Transverse colon (tissue), 4 donors: Measurements from ENCODE around the gene AOX1. TPM values are rescaled to one million over a fixed set of nuclear protein-coding genes. Genes with fewer than 3 reads are reported as not detected.
"Not testable (repeated sequence)": the region's sequence is repeated elsewhere in the genome, so short reads cannot be mapped to it uniquely, and the experiment has no call there.

Experiments
- DNase-seq: peaks from one replicate; pipeline ENCODE4 v3.0.0-alpha.2; 2019
- H3K27ac ChIP-seq, 4 donors: fragments of 200-600 bp; sonication (generic); 2 replicates each; pipeline ENCODE4 v1.5.1; 2016 to 2018; ENCODE audit warnings: inconsistent platforms in 4 of 4
- H3K27me3 ChIP-seq: fragments of 200-600 bp; sonication (generic); 2 replicates; pipeline ENCODE4 v1.5.1; 2017; ENCODE audit warnings: inconsistent platforms
- H3K36me3 ChIP-seq, 4 donors: fragments of 200-600 bp; sonication (generic); 2 replicates each; pipeline ENCODE4 v1.5.1; 2017 to 2019; ENCODE audit warnings: inconsistent platforms in 4 of 4
- H3K4me1 ChIP-seq, 4 donors: fragments of 200-600 bp; sonication (generic); 2 replicates each; pipeline ENCODE4 v1.5.1; 2017 to 2020; ENCODE audit warnings: inconsistent platforms in 4 of 4
- H3K4me3 ChIP-seq, 4 donors: fragments of 200-600 bp; sonication (generic); 1 replicate in 1 of 4; 2 replicates in 3 of 4; pipeline versions ENCODE4 v1.5.1 to v1.6.1; 2017 to 2019; ENCODE audit warnings: inconsistent platforms in 4 of 4
- H3K9me3 ChIP-seq, 2 donors: fragments of 200-600 bp; sonication (generic); 2 replicates each; pipeline ENCODE4 v1.5.1; 2017 to 2019; ENCODE audit warnings: inconsistent platforms in 2 of 2
- CTCF ChIP-seq, 5 experiments: fragments of 200-600 bp in 3 of 5; fragments of 450-650 bp in 2 of 5; sonication (generic) in 3 of 5; IDR thresholded peaks; 1 replicate in 2 of 5; 2 replicates in 3 of 5; pipeline ENCODE4 v1.5.1; 2016 to 2017; ENCODE audit warnings: antibody characterized with exemption in 5 of 5, inconsistent platforms in 3 of 5, mild to moderate bottlenecking in 2 of 5, moderate library complexity in 1 of 5
- EP300 ChIP-seq: sonication (generic); formaldehyde crosslinking; IDR thresholded peaks from one replicate; pipeline ENCODE4 v1.6.1; 2017; ENCODE audit warnings: antibody characterized with exemption, low read depth
- POLR2A ChIP-seq: fragments of 450-650 bp; IDR thresholded peaks from one replicate; pipeline ENCODE4 v1.6.1; 2016; ENCODE audit warnings: antibody characterized with exemption, mild to moderate bottlenecking, moderate library complexity
- POLR2AphosphoS5 ChIP-seq, 3 donors: sonication (generic); formaldehyde crosslinking; IDR thresholded peaks; one replicate each; pipeline ENCODE4 v1.6.1; 2016; ENCODE audit warnings: antibody characterized with exemption in 3 of 3
- WGBS, 2 donors: methylation state at CpG; one replicate each; pipeline ENCODE4 v1.1.5; 2018; ENCODE audit warnings: low coverage in 1 of 2; 5-methylcytosine and 5-hydroxymethylcytosine counted together
- in situ Hi-C, 4 donors: fragments of 200-750 bp; cut with MboI; loops; one replicate each; pipeline versions ENCODE4 v1.15.0 to v1.15.1; 2017; ENCODE audit warnings: low sequenced_read_pairs in 3 of 4, low pct_ligation_motif_present in 1 of 4, low pct_unique_long_range_greater_than_20kb in 1 of 4
- intact Hi-C: fragments of 100-400 bp; cut with DNase I; formaldehyde crosslinking; loops from one replicate; pipeline ENCODE4 v1.15.1; 2023; ENCODE audit warnings: low total_unique reads
- total RNA-seq, 4 donors: library from RNA; depleted of rRNA; stranded (reverse); fragments of >200 nt; gene quantifications; one replicate each; pipeline ENCODE4 v1.1.0, GENCODE V29; 2016

Gene AOX1
- total RNA-seq, 4 donors from 2014 or later, result 12.0 to 28.1 (median 19.0) TPM

GRCh38 chr2:200625958-200626363 is 40.1 kb downstream of the AOX1 start:
- intact Hi-C loops, result no loop called here
- 81 to 82% methylated on average over 2 of the region's 2 CpGs for WGBS, 2 donors
- H3K9me3 ChIP-seq, result no peaks in the 10 kb centered on the region
- in situ Hi-C loops, result no loop called here
- H3K27ac ChIP-seq, result no peak overlapping the region
- no peaks in the 10 kb centered on the region for H3K4me1 ChIP-seq
- no peaks in the 10 kb centered on the region for H3K27me3 ChIP-seq
- DNase-seq, result no peak
- H3K4me3 ChIP-seq, result no peak overlapping the region
- H3K36me3 ChIP-seq, result no peaks in the 10 kb centered on the region
- TF ChIP-seq EP300 (no peak), POLR2A (no peak), POLR2AphosphoS5 (IDR thresholded peaks at IDR 0.05) (no peak), CTCF (IDR thresholded peaks at IDR 0.05) (no peak)

GRCh38 chr2:200627110-200627770 is 41.4 kb downstream of the AOX1 start:
- in situ Hi-C loops, result no loop called here
- WGBS, 2 donors, result 73 to 100% methylated on average over 1 to 4 of the region's 4 CpGs

GRCh38 chr2:200628461-200628860 is 42.6 kb downstream of the AOX1 start:
- H3K4me3 ChIP-seq, H3K27ac ChIP-seq, DNase-seq, H3K27me3 ChIP-seq, H3K36me3 ChIP-seq, H3K4me1 ChIP-seq, in situ Hi-C loops, intact Hi-C loops, H3K9me3 ChIP-seq: not testable (repeated sequence)
- WGBS, 2 donors, result 72% methylated on average over 4 of the region's 4 CpGs; no CpG with 5 or more reads in 1 of the 2 donors

More at GRCh38 chr2:200627110-200627770, 41.4 kb downstream of the AOX1 start:
- Histone ChIP-seq H3K4me3 (no peak overlapping the region), H3K36me3 (no peaks in the 10 kb centered on the region), H3K27me3 (no peaks in the 10 kb centered on the region), H3K4me1 (no peaks in the 10 kb centered on the region), H3K27ac (no peak overlapping the region), H3K9me3 (no peaks in the 10 kb centered on the region)
- DNase-seq, result no peak
- TF ChIP-seq EP300 (no peak), POLR2AphosphoS5 (IDR thresholded peaks at IDR 0.05) (no peak)
- intact Hi-C loops, result no loop called here

- no peaks in the 10 kb centered on the region for H3K36me3 ChIP-seq
- no peak overlapping the region for H3K4me3 ChIP-seq
- peaks cover 0 to 4% of the 10 kb centered on the region in 2 donors for H3K9me3 ChIP-seq
- intact Hi-C loops (no loop called here), in situ Hi-C loops (no loop called here)
- no peak for DNase-seq
- TF ChIP-seq CTCF (IDR thresholded peaks at IDR 0.05) (no peak), POLR2A (no peak)
- no peaks in the 10 kb centered on the region for H3K27me3 ChIP-seq
- H3K4me1 ChIP-seq, result no peaks in the 10 kb centered on the region
- H3K27ac ChIP-seq, result no peak overlapping the region
- WGBS, 2 donors, result 81 to 83% methylated on average over 1 of the region's 1 CpG
These were observed 45.5 kb downstream of the AOX1 start for GRCh38 chr2:200631287-200631686.

GRCh38 chr2:200634231-200634964 is 48.6 kb downstream of the AOX1 start:
- Histone ChIP-seq H3K27ac (no peak overlapping the region), H3K27me3 (no peaks in the 10 kb centered on the region), H3K9me3 (peaks cover 0 to 4% of the 10 kb centered on the region in 2 donors), H3K36me3 (no peaks in the 10 kb centered on the region), H3K4me1 (no peaks in the 10 kb centered on the region), H3K4me3 (no peak overlapping the region)
- WGBS, 2 donors, result 90 to 93% methylated on average over 7 of the region's 7 CpGs
- TF ChIP-seq EP300 (no peak), POLR2AphosphoS5 (IDR thresholded peaks at IDR 0.05) (no peak), POLR2A (no peak), CTCF (IDR thresholded peaks at IDR 0.05) (no peak)
- intact Hi-C loops, result no loop called here
- DNase-seq, result no peak
- in situ Hi-C loops, result no loop called here
